Prostate gland (tissue), 2 donors: Measurements from ENCODE around the gene PARVG. TPM values are rescaled to one million over a fixed set of nuclear protein-coding genes. Genes with fewer than 3 reads are reported as not detected.

Experiments
- DNase-seq: peaks from one replicate; pipeline ENCODE4 v3.0.0-alpha.2; 2019; ENCODE audit warnings: low spot score
- H3K27ac ChIP-seq, 2 donors: fragments of 200-600 bp; sonication (generic); 2 replicates each; pipeline ENCODE4 v1.5.1; 2017 to 2019
- H3K27me3 ChIP-seq: fragments of 200-600 bp; sonication (generic); replicated peaks from 2 replicates; pipeline ENCODE4 v1.5.1; 2019; ENCODE audit not compliant: insufficient read depth
- H3K36me3 ChIP-seq, 2 donors: fragments of 200-600 bp; sonication (generic); 1 replicate in 1 of 2; 2 replicates in 1 of 2; pipeline versions ENCODE4 v1.5.1 to v1.8.1; 2017 to 2019
- H3K4me1 ChIP-seq: fragments of 200-600 bp; sonication (generic); replicated peaks from 2 replicates; pipeline ENCODE4 v1.5.1; 2019
- H3K4me3 ChIP-seq, 2 donors: fragments of 200-600 bp; sonication (generic); 2 replicates each; pipeline ENCODE4 v1.5.1; 2017 to 2019
- H3K9me3 ChIP-seq: fragments of 200-600 bp; sonication (generic); 2 replicates; pipeline ENCODE4 v1.5.1; 2017
- POLR2A ChIP-seq: fragments of 450-650 bp; IDR thresholded peaks from one replicate; pipeline ENCODE4 v1.6.1; 2016; ENCODE audit warnings: antibody characterized with exemption, mild to moderate bottlenecking
- POLR2AphosphoS5 ChIP-seq: sonication (generic); formaldehyde crosslinking; IDR thresholded peaks from one replicate; pipeline ENCODE4 v1.6.1; 2017; ENCODE audit warnings: antibody characterized with exemption
- WGBS: methylation state at CpG from one replicate; pipeline ENCODE4 v1.1.5; 2018; 5-methylcytosine and 5-hydroxymethylcytosine counted together
- intact Hi-C: fragments of 100-400 bp; cut with DNase I; formaldehyde crosslinking; loops from one replicate; pipeline ENCODE4 v1.14.2; 2022
- total RNA-seq, 2 donors: library from RNA; depleted of rRNA; stranded (reverse); fragments of >200 nt; gene quantifications; one replicate each; pipeline ENCODE4 v1.1.0, GENCODE V29; 2016
- TF ChIP-seq, protein P1 (sequence below), 4 experiments: fragments of 200-600 bp in 2 of 4; fragments of 450-650 bp in 2 of 4; sonication (generic) in 2 of 4; IDR thresholded peaks; 1 replicate in 3 of 4; 2 replicates in 1 of 4; pipeline ENCODE4 v1.5.1; 2016 to 2019; ENCODE audit warnings: antibody characterized with exemption in 4 of 4, mild to moderate bottlenecking in 2 of 4, moderate library complexity in 2 of 4

The PARVG gene
- total RNA-seq, 2 donors from 2014 or later, result 1.2 to 13.5 TPM

DNA sequence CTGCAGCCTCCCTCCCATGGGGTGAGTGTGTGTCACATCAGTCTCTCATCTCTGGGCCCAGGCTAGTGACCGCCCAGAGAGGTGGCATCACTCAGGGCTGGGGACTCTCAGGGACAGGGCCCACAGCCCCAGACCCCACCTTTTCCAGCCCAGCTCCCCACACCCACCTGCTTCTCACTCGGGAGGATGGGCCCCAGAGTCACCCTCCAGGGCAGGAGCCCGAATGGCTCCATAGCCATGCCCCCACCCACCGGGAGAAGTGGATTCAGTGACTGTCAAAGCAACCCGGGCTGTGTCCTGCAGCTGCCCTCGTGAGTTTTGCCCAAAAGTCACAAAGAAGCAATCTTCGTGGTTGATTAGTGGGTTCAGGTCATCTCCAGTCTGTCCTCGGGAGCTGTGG, 26.0 kb downstream of the PARVG start:
- DNase-seq, result no peak
- WGBS, result 90% methylated on average over 8 of the region's 8 CpGs

GRCh38 chr22:44207173-44207980, 26.7 kb downstream of the PARVG start:
- H3K36me3 ChIP-seq, result no peaks in the 10 kb centered on the region
- intact Hi-C loops, result no loop called here
- no peak overlapping the region for H3K27ac ChIP-seq
- no peaks in the 10 kb centered on the region for H3K4me1 ChIP-seq
- 87% methylated on average over 16 of the region's 16 CpGs for WGBS
- no peak for DNase-seq
- H3K9me3 ChIP-seq, result no peaks in the 10 kb centered on the region
- no peak overlapping the region for H3K4me3 ChIP-seq
- no peaks in the 10 kb centered on the region for H3K27me3 ChIP-seq
- no peak for TF ChIP-seq POLR2AphosphoS5
- TF ChIP-seq, protein P1, sequence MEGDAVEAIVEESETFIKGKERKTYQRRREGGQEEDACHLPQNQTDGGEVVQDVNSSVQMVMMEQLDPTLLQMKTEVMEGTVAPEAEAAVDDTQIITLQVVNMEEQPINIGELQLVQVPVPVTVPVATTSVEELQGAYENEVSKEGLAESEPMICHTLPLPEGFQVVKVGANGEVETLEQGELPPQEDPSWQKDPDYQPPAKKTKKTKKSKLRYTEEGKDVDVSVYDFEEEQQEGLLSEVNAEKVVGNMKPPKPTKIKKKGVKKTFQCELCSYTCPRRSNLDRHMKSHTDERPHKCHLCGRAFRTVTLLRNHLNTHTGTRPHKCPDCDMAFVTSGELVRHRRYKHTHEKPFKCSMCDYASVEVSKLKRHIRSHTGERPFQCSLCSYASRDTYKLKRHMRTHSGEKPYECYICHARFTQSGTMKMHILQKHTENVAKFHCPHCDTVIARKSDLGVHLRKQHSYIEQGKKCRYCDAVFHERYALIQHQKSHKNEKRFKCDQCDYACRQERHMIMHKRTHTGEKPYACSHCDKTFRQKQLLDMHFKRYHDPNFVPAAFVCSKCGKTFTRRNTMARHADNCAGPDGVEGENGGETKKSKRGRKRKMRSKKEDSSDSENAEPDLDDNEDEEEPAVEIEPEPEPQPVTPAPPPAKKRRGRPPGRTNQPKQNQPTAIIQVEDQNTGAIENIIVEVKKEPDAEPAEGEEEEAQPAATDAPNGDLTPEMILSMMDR (IDR thresholded peaks at IDR 0.05), result no peak
- TF ChIP-seq POLR2A, result no peak

More for the DNA sequence above, 26.0 kb downstream of the PARVG start:
- Histone ChIP-seq H3K4me1 (no peaks in the 10 kb centered on the region), H3K27ac (no peak overlapping the region), H3K27me3 (no peaks in the 10 kb centered on the region), H3K4me3 (no peak overlapping the region), H3K36me3 (no peaks in the 10 kb centered on the region), H3K9me3 (no peaks in the 10 kb centered on the region)
- no peak for TF ChIP-seq POLR2AphosphoS5
- TF ChIP-seq, protein P1 (IDR thresholded peaks at IDR 0.05), result no peak
- TF ChIP-seq POLR2A, result no peak
- intact Hi-C loops, result no loop called here

- intact Hi-C loops, result no loop called here
- H3K4me3 ChIP-seq, result no peak overlapping the region
- no peaks in the 10 kb centered on the region for H3K36me3 ChIP-seq
- no peak overlapping the region for H3K27ac ChIP-seq
- TF ChIP-seq POLR2AphosphoS5 (no peak), POLR2A (no peak)
- TF ChIP-seq, protein P1 (IDR thresholded peaks at IDR 0.05), result no peak
- WGBS, result 86% methylated on average over 4 of the region's 4 CpGs
- H3K27me3 ChIP-seq, result no peaks in the 10 kb centered on the region
- no peak for DNase-seq
- H3K9me3 ChIP-seq, result no peaks in the 10 kb centered on the region
- H3K4me1 ChIP-seq, result no peaks in the 10 kb centered on the region
Observed at GRCh38 chr22:44207981-44208317, 27.2 kb downstream of the PARVG start.

- Histone ChIP-seq H3K27me3 (no peaks in the 10 kb centered on the region), H3K4me1 (no peaks in the 10 kb centered on the region), H3K27ac (no peak overlapping the region), H3K4me3 (no peak overlapping the region), H3K36me3 (no peaks in the 10 kb centered on the region), H3K9me3 (no peaks in the 10 kb centered on the region)
- no peak for DNase-seq
- TF ChIP-seq, protein P1 (IDR thresholded peaks at IDR 0.05), result no peak
- TF ChIP-seq POLR2A (no peak), POLR2AphosphoS5 (no peak)
- WGBS, result 94% methylated on average over 3 of the region's 3 CpGs
- intact Hi-C loops, result no loop called here
Observed at GRCh38 chr22:44209343-44209742, 28.6 kb downstream of the PARVG start.

GRCh38 chr22:44210722-44211121, 30.0 kb downstream of the PARVG start:
- Histone ChIP-seq H3K4me3 (no peak overlapping the region), H3K27me3 (no peaks in the 10 kb centered on the region), H3K4me1 (no peaks in the 10 kb centered on the region), H3K36me3 (no peaks in the 10 kb centered on the region), H3K9me3 (no peaks in the 10 kb centered on the region), H3K27ac (no peak overlapping the region)
- WGBS, result 71% methylated on average over 4 of the region's 4 CpGs
- no peak for DNase-seq
- intact Hi-C loops, result no loop called here
- TF ChIP-seq POLR2A, result no peak
